ENCODE measurements around the gene SIGLEC15.
"Not testable (repeated sequence)": the region's sequence is repeated elsewhere in the genome, so short reads cannot be mapped to it uniquely, and the experiment has no call there.

Gene SIGLEC15

GRCh38 chr18:45820106-45820745, 5.2 kb upstream of the SIGLEC15 start:
- no peak for DNase-seq (ENCODE audit: low read depth, low spot score)
- no peak overlapping the region for H3K4me3 ChIP-seq (ENCODE audit: low read depth, low read length)
- in situ Hi-C loops (cut with HindIII; ENCODE audit: low sequenced_read_pairs): no loop called here
- TF ChIP-seq CTCF (IDR thresholded peaks at IDR 0.05; ENCODE audit: low read depth, low read length): no peak

GRCh38 chr18:45821026-45821425, 4.4 kb upstream of the SIGLEC15 start:
- TF ChIP-seq CTCF (IDR thresholded peaks at IDR 0.05; ENCODE audit: low read depth, low read length): no peak
- no peak for DNase-seq (ENCODE audit: low read depth, low spot score)
- in situ Hi-C loops (cut with HindIII; ENCODE audit: low sequenced_read_pairs): no loop called here
- no peak overlapping the region for H3K4me3 ChIP-seq (ENCODE audit: low read depth, low read length)

GRCh38 chr18:45821711-45822110, 3.8 kb upstream of the SIGLEC15 start:
- no peak overlapping the region for H3K4me3 ChIP-seq (ENCODE audit: low read depth, low read length)
- in situ Hi-C loops (cut with HindIII; ENCODE audit: low sequenced_read_pairs): no loop called here
- no peak for DNase-seq (ENCODE audit: low read depth, low spot score)
- no peak for TF ChIP-seq CTCF (IDR thresholded peaks at IDR 0.05; ENCODE audit: low read depth, low read length)

GRCh38 chr18:45826084-45826483, 609 bp downstream of the SIGLEC15 start:
- no peak for TF ChIP-seq CTCF (IDR thresholded peaks at IDR 0.05; ENCODE audit: low read depth, low read length)

GRCh38 chr18:45826716-45827115, 1.2 kb downstream of the SIGLEC15 start:
- in situ Hi-C loops (cut with HindIII; ENCODE audit: low sequenced_read_pairs); H3K4me3 ChIP-seq (ENCODE audit: low read depth, low read length); DNase-seq (ENCODE audit: low read depth, low spot score): not testable (repeated sequence)

More at GRCh38 chr18:45826084-45826483, 609 bp downstream of the SIGLEC15 start:
- no peak overlapping the region for H3K4me3 ChIP-seq (ENCODE audit: low read depth, low read length)
- no peak for DNase-seq (ENCODE audit: low read depth, low spot score)
- in situ Hi-C loops (cut with HindIII; ENCODE audit: low sequenced_read_pairs): no loop called here

GRCh38 chr18:45828917-45829811, 3.7 kb downstream of the SIGLEC15 start:
- in situ Hi-C loops (cut with HindIII; ENCODE audit: low sequenced_read_pairs): no loop called here
- no peak for TF ChIP-seq CTCF (IDR thresholded peaks at IDR 0.05; ENCODE audit: low read depth, low read length)
- DNase-seq (ENCODE audit: low read depth, low spot score): no peak
- no peak overlapping the region for H3K4me3 ChIP-seq (ENCODE audit: low read depth, low read length)

- no peak for TF ChIP-seq CTCF (IDR thresholded peaks at IDR 0.05; ENCODE audit: low read depth, low read length)
- H3K4me3 ChIP-seq (ENCODE audit: low read depth, low read length): no peak overlapping the region
- DNase-seq (ENCODE audit: low read depth, low spot score): no peak
- in situ Hi-C loops (cut with HindIII; ENCODE audit: low sequenced_read_pairs): no loop called here
Measured at GRCh38 chr18:45829855-45830254, 4.4 kb downstream of the SIGLEC15 start.
